Colonic mucosa (tissue), 4 donors: ENCODE results near the gene MAP3K2. TPM values are rescaled to one million over a fixed set of nuclear protein-coding genes. Genes with fewer than 3 reads are reported as not detected.

Experiments used
- DNase-seq: peaks from one replicate; pipeline ENCODE4 v3.0.0-alpha.2; 2020
- H3K27ac ChIP-seq: fragments of 200-600 bp; one replicate; pipeline ENCODE4 v1.8.0; 2021
- H3K27me3 ChIP-seq: fragments of 200-600 bp; one replicate; pipeline ENCODE4 v1.8.0; 2021
- H3K36me3 ChIP-seq: fragments of 200-600 bp; one replicate; pipeline ENCODE4 v1.8.0; 2021
- H3K4me1 ChIP-seq: fragments of 200-600 bp; one replicate; pipeline ENCODE4 v1.8.0; 2021; ENCODE audit warnings: mild to moderate bottlenecking
- H3K4me3 ChIP-seq: fragments of 200-600 bp; one replicate; pipeline ENCODE4 v1.8.0; 2021
- H3K9ac ChIP-seq, 2 donors: one replicate each; pipeline ENCODE4 v1.7.0; 2013; ENCODE audit warnings: control low read depth in 2 of 2, low read depth in 2 of 2, low read length in 2 of 2
- H3K9me3 ChIP-seq: fragments of 200-600 bp; one replicate; pipeline ENCODE4 v1.8.0; 2021
- CTCF ChIP-seq: fragments of 200-600 bp; IDR thresholded peaks from one replicate; pipeline ENCODE4 v1.8.0; 2022; ENCODE audit warnings: antibody characterized with exemption, mild to moderate bottlenecking
- intact Hi-C: fragments of 100-400 bp; cut with DNase I; formaldehyde crosslinking; loops from one replicate; pipeline ENCODE4 v1.14.1; 2022
- total RNA-seq, 2 donors: library from RNA; stranded (reverse); fragmentation: NEBNext Ultra II Directional in 1 of 2; extraction: Animal tissue kit (Norgen Biotek cat#: 25700) in 1 of 2; gene quantifications; one replicate each; pipeline ENCODE4 v1.2.1, GENCODE V29; 2021
- donor health status: healthy.
- donor health status: DM: no; HTN: no; CAD: no.
- donor health status: DM: no; HTN: no; CAD: no.

Gene MAP3K2
- total RNA-seq, 2 donors from 2014 or later = 53.8 to 76.0 TPM

- no peak overlapping the region for H3K27ac ChIP-seq
- no peak for DNase-seq
- intact Hi-C loops = no loop called here
- no peak for TF ChIP-seq CTCF
- H3K4me3 ChIP-seq = no peak overlapping the region
- H3K9ac ChIP-seq = no peak overlapping the region
- no peaks in the 10 kb centered on the region for H3K27me3 ChIP-seq
- no peaks in the 10 kb centered on the region for H3K9me3 ChIP-seq
- H3K36me3 ChIP-seq = peaks cover 15% of the 10 kb centered on the region
- H3K4me1 ChIP-seq = no peaks in the 10 kb centered on the region
These were observed 76.8 kb downstream of the MAP3K2 start for GRCh38 chr2:127310980-127311379.

GRCh38 chr2:127309468-127309867, 78.3 kb downstream of the MAP3K2 start:
- intact Hi-C loops = no loop called here
- no peak for TF ChIP-seq CTCF
- Histone ChIP-seq H3K9me3 (no peaks in the 10 kb centered on the region), H3K36me3 (peaks cover 15% of the 10 kb centered on the region), H3K9ac (no peak overlapping the region), H3K27ac (no peak overlapping the region), H3K4me1 (no peaks in the 10 kb centered on the region), H3K4me3 (no peak overlapping the region), H3K27me3 (no peaks in the 10 kb centered on the region)
- no peak for DNase-seq

- intact Hi-C loops = no loop called here
- Histone ChIP-seq H3K9ac (no peak overlapping the region), H3K27ac (no peak overlapping the region), H3K4me3 (no peak overlapping the region), H3K9me3 (no peaks in the 10 kb centered on the region), H3K36me3 (peaks cover 10% of the 10 kb centered on the region), H3K4me1 (no peaks in the 10 kb centered on the region), H3K27me3 (no peaks in the 10 kb centered on the region)
- TF ChIP-seq CTCF = no peak
- no peak for DNase-seq
These were observed 79.1 kb downstream of the MAP3K2 start for GRCh38 chr2:127308586-127309138.

DNA sequence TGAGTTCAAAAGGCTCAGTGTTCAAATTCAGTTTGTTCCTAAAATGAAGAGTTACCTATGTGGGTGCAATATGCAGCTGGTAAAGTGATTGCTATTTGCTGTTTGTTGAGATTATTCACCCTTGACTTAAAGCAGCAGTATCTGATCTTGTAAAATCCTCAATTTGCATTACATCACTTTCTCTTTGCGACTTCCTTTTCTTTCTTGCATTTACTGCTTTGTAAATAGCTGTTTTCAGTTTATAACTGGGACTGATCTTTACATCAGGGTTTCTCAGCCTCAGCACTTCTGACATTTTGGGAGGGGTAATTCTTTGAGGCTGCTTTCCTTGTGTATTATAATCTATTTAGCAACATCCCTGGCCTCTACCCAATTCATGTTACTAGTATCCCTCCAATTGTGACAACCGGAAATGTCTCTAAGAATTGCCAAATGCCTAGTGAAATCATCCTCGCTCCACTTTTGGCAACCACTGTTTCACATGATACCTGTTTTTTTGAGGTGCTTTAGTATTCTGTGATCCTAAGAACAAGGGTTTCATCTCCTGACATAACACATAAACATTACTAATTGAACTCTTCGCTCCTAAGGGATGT, 81.7 kb downstream of the MAP3K2 start:
- Histone ChIP-seq H3K9me3 (no peaks in the 10 kb centered on the region), H3K36me3 (peaks cover 10% of the 10 kb centered on the region), H3K27me3 (no peaks in the 10 kb centered on the region), H3K9ac (no peak overlapping the region), H3K4me3 (no peak overlapping the region), H3K4me1 (no peaks in the 10 kb centered on the region), H3K27ac (no peak overlapping the region)
- TF ChIP-seq CTCF = no peak
- DNase-seq = no peak
- intact Hi-C loops = no loop called here

GRCh38 chr2:127302168-127302567, 85.6 kb downstream of the MAP3K2 start:
- intact Hi-C loops = no loop called here

More at GRCh38 chr2:127302168-127302567, 85.6 kb downstream of the MAP3K2 start:
- no peak for DNase-seq
- H3K36me3 ChIP-seq = peaks cover 3% of the 10 kb centered on the region
- TF ChIP-seq CTCF = no peak
- no peaks in the 10 kb centered on the region for H3K4me1 ChIP-seq
- H3K9ac ChIP-seq = no peak overlapping the region
- no peaks in the 10 kb centered on the region for H3K9me3 ChIP-seq
- no peak overlapping the region for H3K4me3 ChIP-seq
- no peak overlapping the region for H3K27ac ChIP-seq
- H3K27me3 ChIP-seq = no peaks in the 10 kb centered on the region
